Measurements from ENCODE around the gene GLRX5.

DNA sequence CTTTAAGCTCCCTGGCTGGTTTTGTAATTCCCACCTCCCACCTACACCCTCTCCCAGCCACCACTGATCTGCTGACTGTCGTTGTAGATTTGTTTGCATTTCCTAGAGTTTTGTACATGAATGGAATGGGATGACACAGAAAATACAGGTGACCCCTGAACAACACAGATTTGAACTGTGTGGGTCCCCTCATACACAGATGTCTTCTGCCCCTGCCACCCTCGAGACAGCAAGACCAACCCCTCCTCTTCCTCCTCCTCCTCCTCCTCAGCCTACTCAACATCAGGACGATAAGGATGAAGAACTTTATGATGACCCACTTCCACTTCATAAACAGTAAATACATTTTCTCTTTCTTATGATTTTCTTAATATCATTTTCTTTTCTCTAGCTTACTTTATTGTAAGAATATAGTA, 47.2 kb upstream of the GLRX5 start:
- TF ChIP-seq, protein P1, sequence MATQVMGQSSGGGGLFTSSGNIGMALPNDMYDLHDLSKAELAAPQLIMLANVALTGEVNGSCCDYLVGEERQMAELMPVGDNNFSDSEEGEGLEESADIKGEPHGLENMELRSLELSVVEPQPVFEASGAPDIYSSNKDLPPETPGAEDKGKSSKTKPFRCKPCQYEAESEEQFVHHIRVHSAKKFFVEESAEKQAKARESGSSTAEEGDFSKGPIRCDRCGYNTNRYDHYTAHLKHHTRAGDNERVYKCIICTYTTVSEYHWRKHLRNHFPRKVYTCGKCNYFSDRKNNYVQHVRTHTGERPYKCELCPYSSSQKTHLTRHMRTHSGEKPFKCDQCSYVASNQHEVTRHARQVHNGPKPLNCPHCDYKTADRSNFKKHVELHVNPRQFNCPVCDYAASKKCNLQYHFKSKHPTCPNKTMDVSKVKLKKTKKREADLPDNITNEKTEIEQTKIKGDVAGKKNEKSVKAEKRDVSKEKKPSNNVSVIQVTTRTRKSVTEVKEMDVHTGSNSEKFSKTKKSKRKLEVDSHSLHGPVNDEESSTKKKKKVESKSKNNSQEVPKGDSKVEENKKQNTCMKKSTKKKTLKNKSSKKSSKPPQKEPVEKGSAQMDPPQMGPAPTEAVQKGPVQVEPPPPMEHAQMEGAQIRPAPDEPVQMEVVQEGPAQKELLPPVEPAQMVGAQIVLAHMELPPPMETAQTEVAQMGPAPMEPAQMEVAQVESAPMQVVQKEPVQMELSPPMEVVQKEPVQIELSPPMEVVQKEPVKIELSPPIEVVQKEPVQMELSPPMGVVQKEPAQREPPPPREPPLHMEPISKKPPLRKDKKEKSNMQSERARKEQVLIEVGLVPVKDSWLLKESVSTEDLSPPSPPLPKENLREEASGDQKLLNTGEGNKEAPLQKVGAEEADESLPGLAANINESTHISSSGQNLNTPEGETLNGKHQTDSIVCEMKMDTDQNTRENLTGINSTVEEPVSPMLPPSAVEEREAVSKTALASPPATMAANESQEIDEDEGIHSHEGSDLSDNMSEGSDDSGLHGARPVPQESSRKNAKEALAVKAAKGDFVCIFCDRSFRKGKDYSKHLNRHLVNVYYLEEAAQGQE (IDR thresholded peaks at IDR 0.05; ENCODE audit: low read depth): no peak
- TF ChIP-seq, protein P2, sequence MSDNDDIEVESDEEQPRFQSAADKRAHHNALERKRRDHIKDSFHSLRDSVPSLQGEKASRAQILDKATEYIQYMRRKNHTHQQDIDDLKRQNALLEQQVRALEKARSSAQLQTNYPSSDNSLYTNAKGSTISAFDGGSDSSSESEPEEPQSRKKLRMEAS (IDR thresholded peaks at IDR 0.05): no peak
- TF ChIP-seq, protein P3, sequence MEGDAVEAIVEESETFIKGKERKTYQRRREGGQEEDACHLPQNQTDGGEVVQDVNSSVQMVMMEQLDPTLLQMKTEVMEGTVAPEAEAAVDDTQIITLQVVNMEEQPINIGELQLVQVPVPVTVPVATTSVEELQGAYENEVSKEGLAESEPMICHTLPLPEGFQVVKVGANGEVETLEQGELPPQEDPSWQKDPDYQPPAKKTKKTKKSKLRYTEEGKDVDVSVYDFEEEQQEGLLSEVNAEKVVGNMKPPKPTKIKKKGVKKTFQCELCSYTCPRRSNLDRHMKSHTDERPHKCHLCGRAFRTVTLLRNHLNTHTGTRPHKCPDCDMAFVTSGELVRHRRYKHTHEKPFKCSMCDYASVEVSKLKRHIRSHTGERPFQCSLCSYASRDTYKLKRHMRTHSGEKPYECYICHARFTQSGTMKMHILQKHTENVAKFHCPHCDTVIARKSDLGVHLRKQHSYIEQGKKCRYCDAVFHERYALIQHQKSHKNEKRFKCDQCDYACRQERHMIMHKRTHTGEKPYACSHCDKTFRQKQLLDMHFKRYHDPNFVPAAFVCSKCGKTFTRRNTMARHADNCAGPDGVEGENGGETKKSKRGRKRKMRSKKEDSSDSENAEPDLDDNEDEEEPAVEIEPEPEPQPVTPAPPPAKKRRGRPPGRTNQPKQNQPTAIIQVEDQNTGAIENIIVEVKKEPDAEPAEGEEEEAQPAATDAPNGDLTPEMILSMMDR (IDR thresholded peaks at IDR 0.05 in 2 of 3, conservative IDR thresholded peaks at IDR 0.05 in 1 of 3; ENCODE audit: borderline replicate concordance in 1 of 3, insufficient read depth in 1 of 3, low read depth in 2 of 3, low read length in 2 of 3): no peak
- no peak for TF ChIP-seq EZH2phosphoT487 (IDR thresholded peaks at IDR 0.05; ENCODE audit: borderline replicate concordance)
- TF ChIP-seq ZNF274 (IDR thresholded peaks at IDR 0.05; ENCODE audit: low read depth, low read length): no peak
- no peak for TF ChIP-seq POLR2A (IDR thresholded peaks at IDR 0.05; ENCODE audit: borderline replicate concordance, extremely low read depth, insufficient read depth, insufficient read length)
- no peak for TF ChIP-seq SP1 (IDR thresholded peaks at IDR 0.05; ENCODE audit: low read depth)
- TF ChIP-seq POLR2AphosphoS5 (IDR thresholded peaks at IDR 0.05; ENCODE audit: low read depth, low read length): no peak
- TF ChIP-seq, protein P4, sequence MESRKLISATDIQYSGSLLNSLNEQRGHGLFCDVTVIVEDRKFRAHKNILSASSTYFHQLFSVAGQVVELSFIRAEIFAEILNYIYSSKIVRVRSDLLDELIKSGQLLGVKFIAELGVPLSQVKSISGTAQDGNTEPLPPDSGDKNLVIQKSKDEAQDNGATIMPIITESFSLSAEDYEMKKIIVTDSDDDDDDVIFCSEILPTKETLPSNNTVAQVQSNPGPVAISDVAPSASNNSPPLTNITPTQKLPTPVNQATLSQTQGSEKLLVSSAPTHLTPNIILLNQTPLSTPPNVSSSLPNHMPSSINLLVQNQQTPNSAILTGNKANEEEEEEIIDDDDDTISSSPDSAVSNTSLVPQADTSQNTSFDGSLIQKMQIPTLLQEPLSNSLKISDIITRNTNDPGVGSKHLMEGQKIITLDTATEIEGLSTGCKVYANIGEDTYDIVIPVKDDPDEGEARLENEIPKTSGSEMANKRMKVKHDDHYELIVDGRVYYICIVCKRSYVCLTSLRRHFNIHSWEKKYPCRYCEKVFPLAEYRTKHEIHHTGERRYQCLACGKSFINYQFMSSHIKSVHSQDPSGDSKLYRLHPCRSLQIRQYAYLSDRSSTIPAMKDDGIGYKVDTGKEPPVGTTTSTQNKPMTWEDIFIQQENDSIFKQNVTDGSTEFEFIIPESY (IDR thresholded peaks at IDR 0.05; ENCODE audit: extremely low read depth, insufficient replicate concordance, low read length): no peak
